ENCODE data around the gene MED13L. TPM values are rescaled to one million over a fixed set of nuclear protein-coding genes. Genes with fewer than 3 reads are reported as not detected.

The MED13L gene
- total RNA-seq, 3 donors from 2014 or later = 248 to 387 (median 279) TPM

GRCh38 chr12:116068853-116069252 is 208.6 kb downstream of the MED13L start:
- Histone ChIP-seq H3K27ac (no peak overlapping the region), H3K4me1 (no peaks in the 10 kb centered on the region)
- DNase-seq (ENCODE audit: low spot score in 2 of 2) = no peak

GRCh38 chr12:116068371-116068770 is 209.1 kb downstream of the MED13L start:
- H3K27ac ChIP-seq = no peak overlapping the region
- H3K27me3 ChIP-seq = no peaks in the 10 kb centered on the region
- no peak for DNase-seq (ENCODE audit: low spot score in 2 of 2)
- TF ChIP-seq POLR2AphosphoS5 (IDR thresholded peaks at IDR 0.05) (no peak), POLR2A (IDR thresholded peaks at IDR 0.05) (no peak), CTCF (IDR thresholded peaks at IDR 0.05) (no peak)
- no peaks in the 10 kb centered on the region for H3K36me3 ChIP-seq
- no peak overlapping the region for H3K4me3 ChIP-seq
- no peaks in the 10 kb centered on the region for H3K4me1 ChIP-seq
- no peaks in the 10 kb centered on the region for H3K9me3 ChIP-seq
- intact Hi-C loops (cut with DNase I; ENCODE audit: low total_unique reads) = no loop called here

More at GRCh38 chr12:116068853-116069252, 208.6 kb downstream of the MED13L start:
- Histone ChIP-seq H3K36me3 (no peaks in the 10 kb centered on the region), H3K9me3 (no peaks in the 10 kb centered on the region), H3K27me3 (no peaks in the 10 kb centered on the region), H3K4me3 (no peak overlapping the region)
- intact Hi-C loops (cut with DNase I; ENCODE audit: low total_unique reads) = no loop called here
- TF ChIP-seq POLR2A (IDR thresholded peaks at IDR 0.05) = no peak
- no peak for TF ChIP-seq CTCF (IDR thresholded peaks at IDR 0.05)
- no peak for TF ChIP-seq POLR2AphosphoS5 (IDR thresholded peaks at IDR 0.05)

GRCh38 chr12:116067892-116068291 is 209.6 kb downstream of the MED13L start:
- intact Hi-C loops (cut with DNase I; ENCODE audit: low total_unique reads) = no loop called here
- Histone ChIP-seq H3K4me1 (no peaks in the 10 kb centered on the region), H3K27me3 (no peaks in the 10 kb centered on the region), H3K9me3 (no peaks in the 10 kb centered on the region), H3K27ac (no peak overlapping the region), H3K4me3 (no peak overlapping the region), H3K36me3 (no peaks in the 10 kb centered on the region)
- DNase-seq (ENCODE audit: low spot score in 2 of 2) = no peak
- no peak for TF ChIP-seq POLR2A (IDR thresholded peaks at IDR 0.05)
- no peak for TF ChIP-seq POLR2AphosphoS5 (IDR thresholded peaks at IDR 0.05)
- TF ChIP-seq CTCF (IDR thresholded peaks at IDR 0.05) = no peak

- Histone ChIP-seq H3K4me3 (no peak overlapping the region), H3K36me3 (no peaks in the 10 kb centered on the region), H3K4me1 (no peaks in the 10 kb centered on the region), H3K9me3 (no peaks in the 10 kb centered on the region), H3K27me3 (no peaks in the 10 kb centered on the region), H3K27ac (no peak overlapping the region)
- no peak for DNase-seq (ENCODE audit: low spot score in 2 of 2)
- TF ChIP-seq CTCF (IDR thresholded peaks at IDR 0.05) (peak in 2 of 3 donors; percentile 26 to 33), POLR2A (IDR thresholded peaks at IDR 0.05) (no peak)
- intact Hi-C loops (cut with DNase I; ENCODE audit: low total_unique reads) = no loop called here
Measured at GRCh38 chr12:116066381-116067230, 210.9 kb downstream of the MED13L start.

- Histone ChIP-seq H3K9me3 (no peaks in the 10 kb centered on the region), H3K27ac (no peak overlapping the region), H3K27me3 (no peaks in the 10 kb centered on the region), H3K4me1 (no peaks in the 10 kb centered on the region), H3K36me3 (no peaks in the 10 kb centered on the region), H3K4me3 (no peak overlapping the region)
- TF ChIP-seq POLR2AphosphoS5 (IDR thresholded peaks at IDR 0.05) = no peak
- no peak for TF ChIP-seq POLR2A (IDR thresholded peaks at IDR 0.05)
- no peak for TF ChIP-seq CTCF (IDR thresholded peaks at IDR 0.05)
- intact Hi-C loops (cut with DNase I; ENCODE audit: low total_unique reads) = no loop called here
- no peak for DNase-seq (ENCODE audit: low spot score in 2 of 2)
Measured at GRCh38 chr12:116065606-116066005, 211.9 kb downstream of the MED13L start.

Measured in breast epithelium (tissue), 4 donors.